Stomach (tissue), 9 donors: ENCODE results near the gene BHLHE40. TPM values are rescaled to one million over a fixed set of nuclear protein-coding genes. Genes with fewer than 3 reads are reported as not detected.

Experiments
- DNase-seq, 2 donors: peaks; one replicate each; pipeline versions ENCODE4 v3.0.0 to v3.0.0-alpha.2; 2013 to 2019
- H3K27ac ChIP-seq, 5 donors: fragments of 200-600 bp in 4 of 5; sonication (generic) in 4 of 5; one replicate each; pipeline ENCODE4 v1.5.1; 2013 to 2019; ENCODE audit warnings: mild to moderate bottlenecking in 1 of 5, moderate library complexity in 1 of 5
- H3K27me3 ChIP-seq, 3 donors: fragments of 200-600 bp; sonication (generic); one replicate each; pipeline ENCODE4 v1.5.1; 2017 to 2019; ENCODE audit warnings: mixed run types in 1 of 3
- H3K36me3 ChIP-seq, 4 donors: fragments of 200-600 bp; sonication (generic); 1 replicate in 3 of 4; 2 replicates in 1 of 4; pipeline ENCODE4 v1.5.1; 2016 to 2019
- H3K4me1 ChIP-seq, 4 donors: fragments of 200-600 bp; sonication (generic); one replicate each; pipeline ENCODE4 v1.5.1; 2016 to 2019
- H3K4me3 ChIP-seq, 4 donors: fragments of 200-600 bp; sonication (generic) in 3 of 4; one replicate each; pipeline ENCODE4 v1.5.1; 2016 to 2019; ENCODE audit warnings: mild to moderate bottlenecking in 1 of 4
- H3K9me3 ChIP-seq, 4 donors: fragments of 200-600 bp; sonication (generic); one replicate each; pipeline ENCODE4 v1.5.1; 2016 to 2019
- CTCF ChIP-seq, 7 experiments: fragments of 450-650 bp in 4 of 7; fragments of 200-600 bp in 3 of 7; sonication (generic) in 3 of 7; IDR thresholded peaks; one replicate each; pipeline ENCODE4 v1.5.1; 2016 to 2019; ENCODE audit warnings: antibody characterized with exemption in 7 of 7, control low read depth in 2 of 7, mild to moderate bottlenecking in 1 of 7
- EP300 ChIP-seq: sonication (generic); formaldehyde crosslinking; IDR thresholded peaks from one replicate; pipeline ENCODE4 v1.6.1; 2017; ENCODE audit warnings: antibody characterized with exemption
- POLR2A ChIP-seq, 4 donors: fragments of 450-650 bp; IDR thresholded peaks; one replicate each; pipeline ENCODE4 v1.6.1; 2016; ENCODE audit warnings: antibody characterized with exemption in 4 of 4, control low read depth in 2 of 4, mild to moderate bottlenecking in 1 of 4, moderate library complexity in 1 of 4
- POLR2AphosphoS5 ChIP-seq, 3 donors: sonication (generic); formaldehyde crosslinking; IDR thresholded peaks; one replicate each; pipeline ENCODE4 v1.6.1; 2016; ENCODE audit warnings: antibody characterized with exemption in 3 of 3
- WGBS, 5 donors: extraction: QIAGEN DNeasy Blood & Tissue Kit in 3 of 5; methylation state at CpG; one replicate each; pipeline versions ENCODE4 v1.1.5 to v1.1.7; 2013 to 2018; 5-methylcytosine and 5-hydroxymethylcytosine counted together
- intact Hi-C: fragments of 100-400 bp; cut with DNase I; formaldehyde crosslinking; loops from one replicate; pipeline ENCODE4 v1.15.1; 2023; ENCODE audit warnings: low total_unique reads
- polyA plus RNA-seq, 3 donors: library from polyadenylated mRNA; stranded (reverse); fragments of 200-250 nt; gene quantifications; one replicate each; pipeline ENCODE4 v1.2.3, GENCODE V29; 2013
- total RNA-seq, 5 donors: library from RNA; depleted of rRNA; stranded (reverse); fragments of >200 nt; gene quantifications; one replicate each; pipeline versions ENCODE4 v1.1.0 to v1.2.3, GENCODE V29; 2014 to 2016
- donor health status: healthy with polysubstance abuse.
- donor health status: Bipolar disorder and iron deficiency.
- donor health status: healthy.

BHLHE40 gene
- total and polyA plus RNA-seq, 8 donors = 7.6 to 39.7 (median 25.4) TPM

- Histone ChIP-seq H3K27ac (no peak overlapping the region), H3K36me3 (no peaks in the 10 kb centered on the region), H3K27me3 (no peaks in the 10 kb centered on the region), H3K9me3 (no peaks in the 10 kb centered on the region), H3K4me3 (no peak overlapping the region), H3K4me1 (no peaks in the 10 kb centered on the region)
- 93 to 98% (median 96%) methylated on average over 4 of the region's 4 CpGs for WGBS, 5 donors
- no peak for DNase-seq
- intact Hi-C loops = no loop called here
- TF ChIP-seq POLR2AphosphoS5 (IDR thresholded peaks at IDR 0.05) = no peak
- no peak for TF ChIP-seq EP300
- TF ChIP-seq POLR2A (IDR thresholded peaks at IDR 0.05) = no peak
- TF ChIP-seq CTCF (IDR thresholded peaks at IDR 0.05) = no peak
Observed at GRCh38 chr3:4940985-4941384, 38.3 kb upstream of the BHLHE40 start.

GRCh38 chr3:4943549-4943948 is 35.7 kb upstream of the BHLHE40 start:
- intact Hi-C loops = no loop called here
- Histone ChIP-seq H3K27ac (no peak overlapping the region), H3K27me3 (no peaks in the 10 kb centered on the region), H3K4me1 (no peaks in the 10 kb centered on the region), H3K4me3 (no peak overlapping the region), H3K36me3 (no peaks in the 10 kb centered on the region), H3K9me3 (no peaks in the 10 kb centered on the region)
- TF ChIP-seq POLR2AphosphoS5 (IDR thresholded peaks at IDR 0.05) = no peak
- no peak for TF ChIP-seq EP300
- no peak for TF ChIP-seq POLR2A (IDR thresholded peaks at IDR 0.05)
- TF ChIP-seq CTCF (IDR thresholded peaks at IDR 0.05) = no peak
- WGBS, 5 donors = 83 to 97% (median 94%) methylated on average over 1 of the region's 1 CpG
- no peak for DNase-seq

- H3K4me3 ChIP-seq = no peak overlapping the region
- no peak for DNase-seq
- H3K27ac ChIP-seq = no peak overlapping the region
- no peaks in the 10 kb centered on the region for H3K36me3 ChIP-seq
- TF ChIP-seq POLR2A (IDR thresholded peaks at IDR 0.05) (no peak), POLR2AphosphoS5 (IDR thresholded peaks at IDR 0.05) (no peak), CTCF (IDR thresholded peaks at IDR 0.05) (no peak), EP300 (no peak)
- no peaks in the 10 kb centered on the region for H3K9me3 ChIP-seq
- H3K27me3 ChIP-seq = no peaks in the 10 kb centered on the region
- intact Hi-C loops = no loop called here
- WGBS, 5 donors = 93 to 96% (median 95%) methylated on average over 10 of the region's 10 CpGs
- peaks cover 0 to 5% (median 0%) of the 10 kb centered on the region in 4 donors for H3K4me1 ChIP-seq
Observed at GRCh38 chr3:4945324-4945723, 33.9 kb upstream of the BHLHE40 start.

- H3K36me3 ChIP-seq = no peaks in the 10 kb centered on the region
- WGBS, 5 donors = 95 to 97% (median 96%) methylated on average over 5 of the region's 5 CpGs
- H3K4me1 ChIP-seq = peaks cover 0 to 8% (median 0%) of the 10 kb centered on the region in 4 donors
- no peaks in the 10 kb centered on the region for H3K27me3 ChIP-seq
- intact Hi-C loops = no loop called here
- H3K4me3 ChIP-seq = no peak overlapping the region
- H3K27ac ChIP-seq = no peak overlapping the region
- H3K9me3 ChIP-seq = no peaks in the 10 kb centered on the region
- TF ChIP-seq POLR2AphosphoS5 (IDR thresholded peaks at IDR 0.05) = no peak
- TF ChIP-seq POLR2A (IDR thresholded peaks at IDR 0.05) = no peak
- TF ChIP-seq EP300 = no peak
- no peak for TF ChIP-seq CTCF (IDR thresholded peaks at IDR 0.05)
- no peak for DNase-seq
Observed at GRCh38 chr3:4947028-4947427, 32.2 kb upstream of the BHLHE40 start.
